DND-41 (cell line): ENCODE results near the gene KSR1.

ENCODE experiments used
- ATAC-seq: fragments of 200-7000 bp; cut with Tn5 transposase; 3 replicates; pipeline ENCODE4 v1.9.1; 2021; ENCODE audit warnings: low read depth; ENCODE audit not compliant: insufficient read depth
- DNase-seq: peaks from one replicate; pipeline ENCODE4 v3.0.0-alpha.2; 2020
- H2AFZ ChIP-seq: 2 replicates; pipeline ENCODE4 v1.6.0; 2012; ENCODE audit warnings: low read depth, low read length
- H3K27ac ChIP-seq: 2 replicates; pipeline ENCODE4 v1.5.1; 2012; ENCODE audit warnings: low read length, inconsistent platforms
- H3K27me3 ChIP-seq: fragments of 200-600 bp; sonication (generic); 2 replicates; pipeline ENCODE4 v1.6.0; 2012; ENCODE audit warnings: low read length, mild to moderate bottlenecking, inconsistent platforms; ENCODE audit not compliant: insufficient read depth, poor library complexity
- H3K36me3 ChIP-seq: 2 replicates; pipeline ENCODE4 v1.5.1; 2012; ENCODE audit warnings: low read length, inconsistent platforms; ENCODE audit not compliant: insufficient read depth
- H3K4me1 ChIP-seq: 2 replicates; pipeline ENCODE4 v1.5.1; 2012; ENCODE audit warnings: mild to moderate bottlenecking, low read length; ENCODE audit not compliant: insufficient read depth
- H3K4me2 ChIP-seq: 2 replicates; pipeline ENCODE4 v1.6.0; 2012; ENCODE audit warnings: mild to moderate bottlenecking, moderate library complexity, low read length, inconsistent platforms; ENCODE audit not compliant: insufficient read depth
- H3K4me3 ChIP-seq, 2 experiments: fragments of 200-600 bp in 1 of 2; shearing (Covaris generic) in 1 of 2; 2 replicates each; pipeline ENCODE4 v1.5.1; 2012 to 2016; ENCODE audit warnings: inconsistent platforms in 2 of 2, low read length in 2 of 2, mild to moderate bottlenecking in 2 of 2, low read depth in 1 of 2, moderate library complexity in 1 of 2
- H3K79me2 ChIP-seq: 2 replicates; pipeline ENCODE4 v1.6.0; 2012; ENCODE audit warnings: low read length, inconsistent platforms; ENCODE audit not compliant: insufficient read depth
- H3K9ac ChIP-seq: 2 replicates; pipeline ENCODE4 v1.6.0; 2012; ENCODE audit warnings: low read depth, mild to moderate bottlenecking, inconsistent platforms, low read length, moderate library complexity
- H3K9me3 ChIP-seq: 2 replicates; pipeline ENCODE4 v1.5.1; 2012; ENCODE audit warnings: low read length, moderate library complexity, mild to moderate bottlenecking, inconsistent platforms; ENCODE audit not compliant: insufficient read depth, severe bottlenecking
- H4K20me1 ChIP-seq: 2 replicates; pipeline ENCODE4 v1.6.0; 2012; ENCODE audit warnings: low read length; ENCODE audit not compliant: insufficient read depth
- CTCF ChIP-seq: IDR thresholded peaks from 2 replicates; pipeline ENCODE4 v1.5.1; 2012; ENCODE audit warnings: borderline replicate concordance, low read length, moderate library complexity, mild to moderate bottlenecking; ENCODE audit not compliant: poor library complexity, severe bottlenecking; ENCODE audit errors: extremely low read depth
- EZH2 ChIP-seq: IDR thresholded peaks from 3 replicates; pipeline ENCODE4 v1.6.1; 2012; ENCODE audit warnings: borderline replicate concordance, low read depth, mild to moderate bottlenecking, moderate library complexity, low read length, inconsistent platforms; ENCODE audit not compliant: severe bottlenecking

The KSR1 gene

DNA sequence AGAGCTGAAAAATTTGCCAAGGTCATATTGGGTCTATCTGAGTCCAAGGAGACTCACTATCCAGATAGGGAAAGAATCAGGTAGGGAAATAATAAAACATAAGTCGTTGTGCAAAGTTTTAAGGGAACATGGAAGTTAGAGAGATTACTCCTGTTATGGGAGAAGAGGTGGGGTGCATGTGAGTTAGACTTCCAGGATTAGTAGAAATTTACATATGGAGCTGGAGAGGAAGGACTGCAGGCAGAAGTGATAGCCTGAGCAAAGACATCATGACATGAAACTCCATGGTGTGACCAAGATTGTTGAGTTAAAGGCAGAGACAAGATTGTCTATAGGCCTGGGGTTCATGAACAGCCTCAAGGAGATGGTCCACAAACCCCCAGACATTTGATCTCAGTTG lies 5.8 kb upstream of the KSR1 start:
- ATAC-seq (no peak), DNase-seq (no peak)
- H3K79me2 ChIP-seq = no peaks in the 10 kb centered on the region
- H3K4me2 ChIP-seq = no peak overlapping the region
- no peaks in the 10 kb centered on the region for H3K36me3 ChIP-seq
- H3K9ac ChIP-seq = no peak overlapping the region
- H3K27ac ChIP-seq = no peak overlapping the region
- no peak overlapping the region for H2AFZ ChIP-seq
- no peaks in the 10 kb centered on the region for H3K9me3 ChIP-seq
- H3K4me3 ChIP-seq = no peak overlapping the region
- no peaks in the 10 kb centered on the region for H4K20me1 ChIP-seq
- H3K4me1 ChIP-seq = peaks cover under 1% of the 10 kb centered on the region; the same call in 1 of the 2 replicates
- TF ChIP-seq EZH2 (no peak), CTCF (no peak)
- H3K27me3 ChIP-seq = peaks cover 15% of the 10 kb centered on the region

DNA sequence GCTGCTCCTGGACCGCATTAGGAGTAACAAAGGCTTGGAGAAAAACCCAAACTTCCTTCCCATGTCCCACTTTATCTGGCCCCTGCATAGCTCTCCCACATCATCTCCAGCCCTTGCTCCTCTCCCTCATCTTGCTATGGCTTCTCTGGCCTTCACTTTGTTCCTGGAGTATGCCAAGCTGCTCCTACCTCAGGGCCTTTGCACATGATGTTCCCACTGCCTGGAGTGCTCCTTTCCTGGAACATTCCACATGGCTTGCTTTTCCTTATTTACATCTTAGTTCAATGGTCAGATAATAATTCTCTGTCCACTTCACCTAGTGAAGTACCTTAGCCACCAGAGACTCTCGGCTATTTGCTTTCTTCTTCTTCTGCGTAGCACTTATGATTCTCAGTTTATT lies 4.3 kb upstream of the KSR1 start:
- no peak overlapping the region for H3K27ac ChIP-seq
- no peak overlapping the region for H3K4me2 ChIP-seq
- H3K9me3 ChIP-seq = no peaks in the 10 kb centered on the region
- H3K4me1 ChIP-seq = peaks cover 12% of the 10 kb centered on the region
- no peak overlapping the region for H2AFZ ChIP-seq
- no peak for DNase-seq
- peaks cover 26% of the 10 kb centered on the region for H3K27me3 ChIP-seq
- no peak overlapping the region for H3K9ac ChIP-seq
- TF ChIP-seq EZH2 = no peak
- no peak for TF ChIP-seq CTCF
- H3K36me3 ChIP-seq = no peaks in the 10 kb centered on the region
- no peaks in the 10 kb centered on the region for H3K79me2 ChIP-seq
- H4K20me1 ChIP-seq = no peaks in the 10 kb centered on the region
- H3K4me3 ChIP-seq = no peak overlapping the region
- ATAC-seq = no peak

DNA sequence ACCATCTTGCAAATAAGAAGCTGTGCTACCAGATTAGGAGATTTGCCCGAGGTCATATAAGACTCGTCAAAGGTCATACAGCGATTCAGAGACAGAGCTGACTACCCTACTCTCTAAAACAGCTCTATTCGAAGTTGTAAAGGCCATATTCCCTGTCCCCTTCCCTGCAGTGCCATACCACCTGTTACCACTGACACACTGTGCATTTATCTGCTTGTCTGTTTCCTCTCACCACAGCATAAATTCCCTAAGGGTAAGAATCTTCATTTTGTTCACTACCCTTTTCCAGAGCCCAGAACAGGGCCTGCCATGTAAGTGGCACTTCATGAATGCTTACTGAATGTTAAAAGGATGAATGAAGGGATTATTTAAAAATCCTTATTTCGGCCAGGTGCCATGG lies 3.4 kb upstream of the KSR1 start:
- no peaks in the 10 kb centered on the region for H3K36me3 ChIP-seq
- no peaks in the 10 kb centered on the region for H3K9me3 ChIP-seq
- no peak overlapping the region for H3K9ac ChIP-seq
- no peaks in the 10 kb centered on the region for H3K79me2 ChIP-seq
- peaks cover 21% of the 10 kb centered on the region for H3K4me1 ChIP-seq
- H4K20me1 ChIP-seq = no peaks in the 10 kb centered on the region
- no peak overlapping the region for H2AFZ ChIP-seq
- TF ChIP-seq EZH2 (no peak), CTCF (no peak)
- no peak overlapping the region for H3K4me2 ChIP-seq
- H3K27ac ChIP-seq = no peak overlapping the region
- no peak overlapping the region for H3K4me3 ChIP-seq
- DNase-seq (no peak), ATAC-seq (no peak)
- peaks cover 32% of the 10 kb centered on the region for H3K27me3 ChIP-seq

DNA sequence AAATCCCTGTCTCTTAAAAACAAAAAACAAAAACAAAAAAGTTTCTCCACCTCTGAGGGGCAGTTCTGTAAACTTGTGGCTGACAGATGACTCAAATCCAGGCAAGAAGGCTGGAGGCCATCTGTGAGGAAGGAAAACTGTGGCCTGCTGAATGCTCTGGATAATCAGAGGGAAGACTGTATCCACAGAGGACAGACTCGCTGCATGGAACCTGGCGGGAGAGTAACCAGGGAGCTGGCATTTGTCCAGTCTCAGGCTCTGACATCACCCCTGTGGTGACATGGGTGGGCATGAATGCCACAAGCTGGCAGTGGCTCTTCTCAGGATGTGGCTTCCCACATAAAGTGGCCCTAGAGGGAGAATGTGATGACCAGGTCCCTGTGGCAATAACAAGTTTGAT lies 2.8 kb upstream of the KSR1 start:
- ATAC-seq = no peak
- Histone ChIP-seq H4K20me1 (peaks cover under 1% of the 10 kb centered on the region; the same call in 1 of the 2 replicates), H3K27ac (no peak overlapping the region), H3K4me2 (no peak overlapping the region), H3K79me2 (no peaks in the 10 kb centered on the region), H2AFZ (no peak overlapping the region), H3K9ac (no peak overlapping the region), H3K9me3 (no peaks in the 10 kb centered on the region), H3K4me1 (peaks cover 27% of the 10 kb centered on the region), H3K36me3 (no peaks in the 10 kb centered on the region), H3K27me3 (peaks cover 33% of the 10 kb centered on the region), H3K4me3 (no peak overlapping the region)
- TF ChIP-seq CTCF (no peak), EZH2 (no peak)
- no peak for DNase-seq
